Endothelial cell of umbilical vein (primary cell): Measurements from ENCODE around the gene ARMH1. TPM values are rescaled to one million over a fixed set of nuclear protein-coding genes. Genes with fewer than 3 reads are reported as not detected.

Experiments used
- BruUV-seq: library from RNA; stranded (reverse); fragments of 400-500 nt; replicated peaks from 2 replicates; lab custom pipeline; 2021; lab: Mats Ljungman, UMichigan
- CTCF ChIA-PET: fragments of 300-600, 350-600 bp; sonication (Branson Sonifier 250); formaldehyde crosslinking; loops from one replicate; lab custom pipeline; 2021; ENCODE audit warnings: antibody characterized with exemption, inconsistent platforms; lab: Charles Lee
- POLR2A ChIA-PET: fragments of 300-600, 350-600 bp; sonication (Branson Sonifier 250); formaldehyde crosslinking; loops from one replicate; lab custom pipeline; 2021; ENCODE audit warnings: antibody characterized with exemption, inconsistent platforms; lab: Charles Lee
- DNase-seq: peaks from one replicate; pipeline ENCODE4 v3.0.0-alpha.2; 2011; ENCODE audit warnings: low read depth, low spot score
- FAIRE-seq: peaks from 2 replicates; lab custom pipeline; 2011; peaks lifted over from hg19 to GRCh38; lab: Jason Lieb, UNC
- H2AFZ ChIP-seq: 2 replicates; pipeline ENCODE4 v1.6.0; 2012; ENCODE audit warnings: low read depth, low read length, control low read depth, inconsistent platforms
- H3K27ac ChIP-seq: 2 replicates; pipeline ENCODE4 v1.5.1; 2011; ENCODE audit warnings: low read depth, mild to moderate bottlenecking, control low read depth, low read length, moderate library complexity; ENCODE audit not compliant: insufficient read depth
- H3K27me3 ChIP-seq, 2 experiments: 2 replicates each; pipeline versions ENCODE4 v1.6.0 to v1.6.1; 2011; ENCODE audit warnings: low read length in 2 of 2, mixed read lengths in 1 of 2; ENCODE audit not compliant: control insufficient read depth in 2 of 2, insufficient read depth in 2 of 2
- H3K36me3 ChIP-seq, 2 experiments: 2 replicates in 1 of 2; 3 replicates in 1 of 2; pipeline ENCODE4 v1.5.1; 2011; ENCODE audit warnings: low read length in 2 of 2, mild to moderate bottlenecking in 1 of 2, moderate library complexity in 1 of 2; ENCODE audit not compliant: control insufficient read depth in 2 of 2, insufficient read depth in 2 of 2; ENCODE audit errors: extremely low read depth in 1 of 2
- H3K4me1 ChIP-seq: 3 replicates; pipeline ENCODE4 v1.5.1; 2011; ENCODE audit warnings: mild to moderate bottlenecking, low read length; ENCODE audit not compliant: control insufficient read depth, insufficient read depth; ENCODE audit errors: extremely low read depth
- H3K4me2 ChIP-seq: 2 replicates; pipeline ENCODE4 v1.6.1; 2011; ENCODE audit warnings: low read length, control low read depth, mixed read lengths; ENCODE audit not compliant: insufficient read depth
- H3K4me3 ChIP-seq, 3 experiments: fragments of 200-600 bp in 1 of 3; sonication (generic), shearing (Covaris generic) in 1 of 3; replicated peaks in 1 of 3; 2 replicates each; pipeline ENCODE4 v1.5.1; 2011 to 2016; ENCODE audit warnings: control low read depth in 3 of 3, low read length in 3 of 3, mild to moderate bottlenecking in 2 of 3, inconsistent platforms in 1 of 3, low read depth in 1 of 3, moderate library complexity in 1 of 3; ENCODE audit not compliant: insufficient read depth in 1 of 3
- H3K79me2 ChIP-seq: 2 replicates; pipeline ENCODE4 v1.6.0; 2012; ENCODE audit warnings: low read length, inconsistent platforms; ENCODE audit not compliant: control insufficient read depth, insufficient read depth
- H3K9ac ChIP-seq: replicated peaks from 2 replicates; pipeline ENCODE3; 2011; ENCODE audit warnings: low read length, control low read depth; ENCODE audit not compliant: insufficient read depth; ENCODE audit errors: extremely low read depth
- H3K9me1 ChIP-seq: replicated peaks from 3 replicates; pipeline ENCODE4 v1.6.0; 2011; ENCODE audit warnings: mild to moderate bottlenecking, low read length; ENCODE audit not compliant: control insufficient read depth, insufficient read depth; ENCODE audit errors: extremely low read depth
- H3K9me3 ChIP-seq: replicated peaks from 2 replicates; pipeline ENCODE4 v1.5.1; 2012; ENCODE audit warnings: low read length, inconsistent platforms; ENCODE audit not compliant: control insufficient read depth, insufficient read depth
- H4K20me1 ChIP-seq: replicated peaks from 2 replicates; pipeline ENCODE3; 2011; ENCODE audit warnings: mild to moderate bottlenecking, low read length; ENCODE audit not compliant: control insufficient read depth, insufficient read depth; ENCODE audit errors: extremely low read depth
- CTCF ChIP-seq, 2 donors: IDR thresholded peaks; 1 replicate in 1 of 2; 2 replicates in 1 of 2; pipeline ENCODE4 v1.5.1; 2011; ENCODE audit warnings: low read length in 2 of 2, mild to moderate bottlenecking in 2 of 2, moderate library complexity in 2 of 2, control low read depth in 1 of 2, inconsistent platforms in 1 of 2, low read depth in 1 of 2; ENCODE audit not compliant: insufficient read depth in 1 of 2; ENCODE audit errors: extremely low read depth in 1 of 2
- EZH2 ChIP-seq: IDR thresholded peaks from 2 replicates; pipeline ENCODE4 v1.6.1; 2012; ENCODE audit warnings: borderline replicate concordance, low read depth, mild to moderate bottlenecking, moderate library complexity, low read length, inconsistent platforms; ENCODE audit not compliant: severe bottlenecking
- FOS ChIP-seq: IDR thresholded peaks from 2 replicates; pipeline ENCODE4 v1.6.1; 2011; ENCODE audit warnings: mild to moderate bottlenecking, low read length, moderate library complexity, borderline replicate concordance; ENCODE audit not compliant: insufficient read depth
- GATA2 ChIP-seq: IDR thresholded peaks from 2 replicates; pipeline ENCODE4 v1.7.0; 2011; ENCODE audit warnings: low read depth, mild to moderate bottlenecking, moderate library complexity, mixed read lengths, low read length; ENCODE audit not compliant: insufficient read length, insufficient read depth
- JUN ChIP-seq: IDR thresholded peaks from 2 replicates; pipeline ENCODE4 v1.6.1; 2011; ENCODE audit warnings: borderline replicate concordance, low read depth; ENCODE audit not compliant: insufficient read length, insufficient read depth
- MAX ChIP-seq: IDR thresholded peaks from 2 replicates; pipeline ENCODE4 v1.6.1; 2011; ENCODE audit not compliant: insufficient read depth, insufficient read length
- MYC ChIP-seq: IDR thresholded peaks from one replicate; pipeline ENCODE4 v1.6.1; 2011; ENCODE audit warnings: mild to moderate bottlenecking, low read depth, low read length
- POLR2A ChIP-seq: IDR thresholded peaks from 2 replicates; pipeline ENCODE4 v1.6.1; 2012; ENCODE audit warnings: low read depth, mild to moderate bottlenecking, control low read depth, low read length
- POLR2AphosphoS5 ChIP-seq: IDR thresholded peaks from 2 replicates; pipeline ENCODE4 v1.6.1; 2012; ENCODE audit warnings: low read depth, mild to moderate bottlenecking, control low read depth, low read length, moderate library complexity; ENCODE audit not compliant: insufficient read depth
- dilution Hi-C: fragments of 300-500 bp; cut with MboI; formaldehyde crosslinking; loops from one replicate; pipeline ENCODE4 v1.15.0; 2019; ENCODE audit warnings: low sequenced_read_pairs; ENCODE audit not compliant: extremely low pct_ligation_motif_present
- intact Hi-C: fragments of 100-400 bp; cut with micrococcal nuclease; formaldehyde crosslinking; loops from one replicate; pipeline ENCODE4 v1.10.0; 2022
- polyA plus RNA-seq, 4 experiments: library from polyadenylated mRNA; depleted of rRNA in 3 of 4; stranded (reverse) in 3 of 4; unstranded in 1 of 4; fragments of >200 nt; gene quantifications; 2 replicates each; pipeline versions ENCODE4 v1.2.1 to v1.2.3, GENCODE V29; 2011 to 2012; ENCODE audit warnings: missing spikeins in 1 of 4
- total RNA-seq: library from RNA; stranded (reverse); gene quantifications from 2 replicates; pipeline ENCODE4 v1.2.3, GENCODE V29; 2021

ARMH1 gene
- total and polyA plus RNA-seq, 2 donors (not counting 3 experiments of a cell fraction or from before 2014, with no cell fraction given) = 0.17 TPM; not detected in 1

- ChIA-PET POLR2A (no interaction called here), CTCF (interaction anchor here (1.3 to 1.9 kb wide), 2 partner anchors 8 to 29 kb away, joined by 3 to 5 read pairs; partner anchors contain the start of genes ARMH1 and TMEM53)
- Histone ChIP-seq H3K9me3 (no peaks in the 10 kb centered on the region), H3K4me2 (no peak overlapping the region), H3K27ac (no peak overlapping the region), H3K27me3 (peaks cover 0 to 4% of the 10 kb centered on the region in 2 experiments), H4K20me1 (no peaks in the 10 kb centered on the region), H2AFZ (no peak overlapping the region), H3K4me1 (peaks cover under 1% of the 10 kb centered on the region), H3K4me3 (no peak overlapping the region), H3K36me3 (no peaks in the 10 kb centered on the region), H3K9ac (no peak overlapping the region), H3K9me1 (no peaks in the 10 kb centered on the region), H3K79me2 (no peaks in the 10 kb centered on the region)
- DNase-seq (no peak), FAIRE-seq (no peak)
- TF ChIP-seq MAX (no peak), POLR2A (no peak), MYC (no peak), GATA2 (no peak), FOS (no peak), JUN (no peak), POLR2AphosphoS5 (no peak), CTCF (IDR thresholded peaks at IDR 0.05; ENCODE audit: extremely low read depth in 1 of 2, insufficient read depth in 1 of 2, low read depth in 1 of 2, low read length in 2 of 2) (no peak), EZH2 (no peak)
- dilution Hi-C loops = no loop called here
- BruUV-seq = no TSS peak
- intact Hi-C loops = no loop called here
Measured at GRCh38 chr1:44681905-44682882, 7.7 kb downstream of the ARMH1 start.
